Measurements from ENCODE around the gene KCTD10. TPM values are rescaled to one million over a fixed set of nuclear protein-coding genes. Genes with fewer than 3 reads are reported as not detected.

Gene KCTD10
- total RNA-seq, 1 experiment from 2014 or later, result 41.5 TPM

Other genes starting within 250 kb of the KCTD10 start
- gene FOXN4, start 168.0 kb downstream of the KCTD10 start, total RNA-seq (2022), result 0.49 and 0.95 TPM in 2 replicates
- gene MYO1H, start 129.4 kb downstream of the KCTD10 start, total RNA-seq (2022), result 0.18 TPM in 1 of 2 replicates, not detected in the other
- gene UBE3B, start 334 bp upstream of the KCTD10 start, total RNA-seq (2022), result 38.4 and 40.2 TPM in 2 replicates
- 42.3 and 48.9 TPM in 2 replicates for gene MMAB, start 96.2 kb upstream of the KCTD10 start, total RNA-seq (2022)
- gene MVK, start 96.5 kb upstream of the KCTD10 start, total RNA-seq (2022), result 28.4 and 28.9 TPM in 2 replicates
- gene FAM222A, start 236.5 kb upstream of the KCTD10 start, total RNA-seq (2022), result 17.4 and 18.0 TPM in 2 replicates

All from Caco-2 (cell line).